ENCODE measurements around the gene CTTN.

DNA sequence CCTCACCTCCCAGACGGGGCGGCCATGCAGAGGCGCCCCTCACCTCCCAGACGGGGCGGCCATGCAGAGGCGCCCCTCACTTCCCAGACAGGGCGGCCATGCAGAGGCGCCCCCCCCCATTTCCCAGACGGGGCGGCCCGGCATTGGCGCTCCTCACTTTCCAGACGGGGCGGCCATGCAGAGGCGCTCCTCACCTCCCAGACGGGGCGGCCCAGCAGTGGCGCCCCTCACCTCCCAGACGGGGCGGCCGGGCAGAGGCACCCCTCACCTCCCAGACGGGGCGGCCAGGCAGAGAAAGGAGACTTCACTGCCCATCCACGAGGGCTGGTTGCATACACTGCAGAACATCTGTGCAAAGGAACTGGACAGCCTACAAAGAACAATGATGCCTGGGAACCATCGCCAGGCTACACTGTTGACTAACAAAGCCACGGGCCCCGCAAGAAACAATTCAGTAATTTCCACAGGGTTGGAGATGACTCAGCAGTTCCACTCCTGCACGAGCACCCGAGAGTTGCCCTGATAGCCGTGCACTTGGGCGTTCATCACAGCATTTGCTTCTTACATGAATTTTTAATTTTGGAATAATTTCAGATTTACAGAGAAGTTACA lies 58.7 kb downstream of the CTTN start:
- TF ChIP-seq, protein P1, sequence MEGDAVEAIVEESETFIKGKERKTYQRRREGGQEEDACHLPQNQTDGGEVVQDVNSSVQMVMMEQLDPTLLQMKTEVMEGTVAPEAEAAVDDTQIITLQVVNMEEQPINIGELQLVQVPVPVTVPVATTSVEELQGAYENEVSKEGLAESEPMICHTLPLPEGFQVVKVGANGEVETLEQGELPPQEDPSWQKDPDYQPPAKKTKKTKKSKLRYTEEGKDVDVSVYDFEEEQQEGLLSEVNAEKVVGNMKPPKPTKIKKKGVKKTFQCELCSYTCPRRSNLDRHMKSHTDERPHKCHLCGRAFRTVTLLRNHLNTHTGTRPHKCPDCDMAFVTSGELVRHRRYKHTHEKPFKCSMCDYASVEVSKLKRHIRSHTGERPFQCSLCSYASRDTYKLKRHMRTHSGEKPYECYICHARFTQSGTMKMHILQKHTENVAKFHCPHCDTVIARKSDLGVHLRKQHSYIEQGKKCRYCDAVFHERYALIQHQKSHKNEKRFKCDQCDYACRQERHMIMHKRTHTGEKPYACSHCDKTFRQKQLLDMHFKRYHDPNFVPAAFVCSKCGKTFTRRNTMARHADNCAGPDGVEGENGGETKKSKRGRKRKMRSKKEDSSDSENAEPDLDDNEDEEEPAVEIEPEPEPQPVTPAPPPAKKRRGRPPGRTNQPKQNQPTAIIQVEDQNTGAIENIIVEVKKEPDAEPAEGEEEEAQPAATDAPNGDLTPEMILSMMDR (conservative IDR thresholded peaks at IDR 0.05) = no peak
- no peak for TF ChIP-seq EZH2 (IDR thresholded peaks at IDR 0.05; ENCODE audit: low read depth)

Measured in PC-9 (cell line).